GM18858 (cell line): Measurements from ENCODE around the gene RRAGD.

ENCODE experiments used
- ATAC-seq: cut with Tn5 transposase; IDR thresholded peaks from one replicate; pipeline ENCODE4 v1.9.1; 2021; ENCODE audit not compliant: unreplicated experiment

The RRAGD gene

GRCh38 chr6:89348372-89348771 is 63.7 kb downstream of the RRAGD start:
- no peak for ATAC-seq

GRCh38 chr6:89347825-89348224 is 64.2 kb downstream of the RRAGD start:
- ATAC-seq, result no peak

GRCh38 chr6:89346433-89346832 is 65.6 kb downstream of the RRAGD start:
- ATAC-seq, result no peak

GRCh38 chr6:89339565-89339964 is 72.5 kb downstream of the RRAGD start:
- ATAC-seq, result no peak

- ATAC-seq, result no peak
These were observed 76.9 kb downstream of the RRAGD start for GRCh38 chr6:89335164-89335563.

GRCh38 chr6:89330910-89331309 is 81.2 kb downstream of the RRAGD start:
- ATAC-seq, result no peak

GRCh38 chr6:89328976-89329375 is 83.1 kb downstream of the RRAGD start:
- no peak for ATAC-seq

DNA sequence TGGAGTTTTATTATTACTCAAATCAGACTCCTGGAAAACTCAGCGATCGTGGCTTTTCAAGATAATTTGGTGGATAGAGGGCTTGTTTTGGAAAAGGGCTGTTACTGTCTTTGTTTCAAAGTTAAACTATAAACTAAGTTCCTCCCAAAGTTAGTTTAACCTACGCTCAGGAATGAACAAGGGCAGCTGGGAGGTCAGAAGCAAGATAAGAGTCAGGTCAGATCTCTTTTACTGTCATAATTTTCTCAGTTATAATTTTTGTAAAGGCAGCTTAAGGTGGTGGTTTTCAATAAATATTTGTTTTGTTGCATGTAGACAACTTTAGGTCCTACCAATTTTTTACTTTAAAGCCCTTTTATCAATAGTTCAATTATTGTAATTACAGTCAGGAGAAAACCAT is 87.8 kb downstream of the RRAGD start:
- no peak for ATAC-seq

DNA sequence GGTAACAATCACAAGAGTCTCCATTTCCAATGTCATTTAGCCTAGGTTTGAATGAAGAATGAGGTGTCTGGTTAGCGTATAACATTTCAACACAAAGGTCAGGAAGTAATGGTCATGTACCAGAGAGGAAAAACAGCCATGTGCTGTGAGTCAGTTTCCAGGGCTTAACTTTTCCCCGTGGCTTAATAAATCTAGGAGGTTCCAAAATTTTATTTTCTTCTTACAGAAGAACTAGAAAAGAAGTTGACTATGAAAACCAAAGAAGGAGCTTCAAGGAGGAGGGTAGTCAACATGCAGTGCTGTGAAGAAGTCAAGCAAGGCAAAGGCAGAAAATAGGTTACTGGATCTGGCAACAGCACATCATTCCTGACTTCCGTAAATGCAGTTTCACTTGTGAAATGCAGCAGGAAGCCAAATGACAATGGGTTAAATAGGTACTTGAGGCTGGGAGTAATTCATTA is 88.5 kb downstream of the RRAGD start:
- ATAC-seq, result no peak

GRCh38 chr6:89321131-89321970 is 90.7 kb downstream of the RRAGD start:
- no peak for ATAC-seq

DNA sequence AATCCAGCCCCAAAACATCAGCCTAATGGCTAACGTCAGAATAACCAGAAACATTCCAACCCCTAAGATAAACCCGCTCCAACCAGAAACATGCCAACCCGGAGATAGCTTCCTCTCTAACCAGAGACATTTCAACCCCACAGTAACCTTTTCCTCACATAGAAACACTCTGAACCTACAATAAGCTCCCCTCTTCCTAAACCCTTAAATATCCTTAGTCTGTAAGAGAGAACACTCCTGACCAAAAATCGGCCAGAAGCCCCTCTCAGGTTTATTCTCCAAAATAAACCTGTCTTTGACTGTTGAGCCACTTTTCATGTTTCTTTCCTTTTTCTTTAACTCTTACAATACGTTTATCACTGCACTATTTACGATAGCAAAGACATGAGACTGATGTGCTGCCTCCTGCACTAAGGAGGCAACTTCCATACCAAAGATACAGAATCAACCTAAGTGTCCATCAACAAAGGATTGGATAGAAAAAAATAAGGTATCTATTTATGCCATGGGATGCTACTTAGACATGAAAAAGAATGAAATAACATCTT is 92.0 kb downstream of the RRAGD start:
- no peak for ATAC-seq

GRCh38 chr6:89317067-89317466 is 95.0 kb downstream of the RRAGD start:
- ATAC-seq, result no peak

DNA sequence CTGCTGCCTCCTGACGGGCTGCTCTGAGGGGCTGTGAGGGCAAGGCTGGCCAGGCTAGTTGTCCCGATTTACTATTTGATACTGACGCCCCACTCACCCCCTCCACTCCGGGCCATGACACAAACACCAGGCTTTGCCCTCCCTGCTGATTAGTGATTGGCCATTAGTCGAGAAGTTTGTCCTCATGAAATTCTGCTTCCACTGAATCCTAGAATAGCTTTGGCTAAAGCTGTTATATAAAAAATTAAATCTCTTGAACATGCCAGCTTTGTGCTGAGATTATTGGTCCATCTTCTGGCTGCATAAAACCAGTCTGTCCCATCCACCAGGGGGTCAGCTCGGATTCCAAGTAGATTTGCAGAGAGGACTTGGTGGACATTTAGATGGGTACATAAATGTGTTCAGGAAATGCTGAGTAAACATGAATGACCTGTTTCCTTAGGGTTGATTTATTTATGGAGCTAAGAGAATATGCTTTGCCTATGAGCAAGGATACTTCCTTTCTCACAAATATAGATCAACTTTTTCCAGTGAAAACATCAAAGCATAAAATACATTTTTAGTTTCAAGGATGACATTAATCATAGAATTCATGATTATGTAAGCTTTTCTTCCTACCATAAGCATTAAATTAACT is 96.7 kb downstream of the RRAGD start, which contains the start of gene GABRR2:
TSS of gene GABRR2 (minus strand) at position 51 of the 637 bp plus-strand sequence. CDS start 134 bp downstream, outside the sequence.
- ATAC-seq, result no peak

DNA sequence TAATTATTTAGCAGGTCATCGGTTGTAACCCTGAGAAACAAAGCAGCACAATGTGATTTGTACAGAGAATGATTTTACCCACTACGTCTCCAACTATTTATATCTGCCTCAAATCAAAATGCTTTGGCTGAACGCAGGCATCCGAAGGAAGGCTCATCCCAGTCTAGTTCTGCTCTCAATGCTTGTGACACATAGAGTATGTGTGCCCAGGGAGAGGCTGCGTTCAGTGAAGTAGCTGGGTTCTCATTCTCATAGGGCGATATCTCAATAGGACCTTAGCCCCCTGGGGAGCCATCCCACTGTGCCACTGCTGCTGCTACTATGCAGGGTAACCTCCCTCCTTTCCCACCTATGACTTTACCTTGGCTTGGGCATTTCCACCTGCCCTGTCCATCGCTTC is 97.4 kb downstream of the RRAGD start:
- no peak for ATAC-seq
